OCI-LY1 (cell line): ENCODE data around the gene PCSK4.

ENCODE experiments used
- H2AFZ ChIP-seq: fragments of 200-600 bp; sonication (generic), shearing (Covaris generic); 2 replicates; pipeline ENCODE4 v1.6.0; 2014; ENCODE audit warnings: antibody characterized with exemption, mild to moderate bottlenecking, low read length
- H3F3A ChIP-seq: fragments of 200-600 bp; sonication (generic), shearing (Covaris generic); 2 replicates; pipeline ENCODE4 v1.6.0; 2014; ENCODE audit warnings: mild to moderate bottlenecking, antibody characterized with exemption, low read length, moderate library complexity; ENCODE audit not compliant: insufficient read depth
- H3K27ac ChIP-seq: fragments of 200-600 bp; sonication (generic); 2 replicates; pipeline ENCODE4 v1.5.1; 2014; ENCODE audit warnings: low read length, mixed run types, mild to moderate bottlenecking, low read depth; ENCODE audit not compliant: poor library complexity, severe bottlenecking
- H3K27me3 ChIP-seq: fragments of 200-600 bp; sonication (generic); 2 replicates; pipeline ENCODE4 v1.6.0; 2014; ENCODE audit warnings: antibody characterized with exemption, mild to moderate bottlenecking, low read length, moderate library complexity; ENCODE audit not compliant: insufficient read depth
- H3K36me3 ChIP-seq: fragments of 200-600 bp; sonication (generic); 2 replicates; pipeline ENCODE4 v1.6.1; 2014; ENCODE audit warnings: mild to moderate bottlenecking, antibody characterized with exemption, low read length, moderate library complexity, mixed read lengths; ENCODE audit not compliant: insufficient read depth
- H3K4me1 ChIP-seq: fragments of 200-600 bp; sonication (generic); 2 replicates; pipeline ENCODE4 v1.5.1; 2014; ENCODE audit warnings: mild to moderate bottlenecking, low read length, moderate library complexity; ENCODE audit not compliant: insufficient read depth, severe bottlenecking
- H3K4me2 ChIP-seq: fragments of 200-600 bp; sonication (generic), shearing (Covaris generic); 2 replicates; pipeline ENCODE4 v1.6.1; 2014; ENCODE audit warnings: low read length
- H3K4me3 ChIP-seq: fragments of 200-600 bp; sonication (generic); 2 replicates; pipeline ENCODE4 v1.5.1; 2014; ENCODE audit warnings: low read length, low read depth, mild to moderate bottlenecking, mixed read lengths; ENCODE audit not compliant: poor library complexity, severe bottlenecking
- H3K79me2 ChIP-seq: fragments of 200-600 bp; shearing (Covaris generic); 2 replicates; pipeline ENCODE4 v1.6.1; 2016; ENCODE audit warnings: mixed run types, low read length, mixed read lengths; ENCODE audit not compliant: insufficient read depth
- H3K9ac ChIP-seq: fragments of 200-600 bp; sonication (generic), shearing (Covaris generic); 2 replicates; pipeline ENCODE4 v1.6.1; 2014; ENCODE audit warnings: mild to moderate bottlenecking, low read length, mixed read lengths
- H3K9me2 ChIP-seq: fragments of 200-600 bp; sonication (generic), shearing (Covaris generic); 2 replicates; pipeline ENCODE4 v1.6.1; 2014; ENCODE audit warnings: low read depth, mild to moderate bottlenecking, low read length, mixed read lengths
- H3K9me3 ChIP-seq: fragments of 200-600 bp; shearing (Covaris generic); 2 replicates; pipeline ENCODE4 v1.6.1; 2014; ENCODE audit warnings: low read length, mixed read lengths
- H4K20me1 ChIP-seq: fragments of 200-600 bp; sonication (generic), shearing (Covaris generic); 2 replicates; pipeline ENCODE4 v1.6.0; 2016; ENCODE audit warnings: mild to moderate bottlenecking, low read length; ENCODE audit not compliant: insufficient read depth
- CTCF ChIP-seq: fragments of 200-600 bp; sonication (generic), shearing (Covaris generic); IDR thresholded peaks from 2 replicates; pipeline ENCODE4 v1.5.1; 2017; ENCODE audit warnings: mild to moderate bottlenecking, antibody characterized with exemption, low read length, moderate library complexity, mixed read lengths
- EZH2 ChIP-seq: fragments of 200-600 bp; sonication (generic), shearing (Covaris generic); IDR thresholded peaks from 2 replicates; pipeline ENCODE4 v1.8.0; 2017; ENCODE audit warnings: borderline replicate concordance, mixed run types, mild to moderate bottlenecking, antibody characterized with exemption, low read length, moderate library complexity, mixed read lengths

The PCSK4 gene

GRCh38 chr19:1508507-1508856 lies 18.3 kb upstream of the PCSK4 start:
- no peak overlapping the region for H3K27ac ChIP-seq
- no peaks in the 10 kb centered on the region for H3K36me3 ChIP-seq
- no peaks in the 10 kb centered on the region for H3K4me1 ChIP-seq
- no peak overlapping the region for H3K4me2 ChIP-seq
- no peaks in the 10 kb centered on the region for H3K9me2 ChIP-seq
- H4K20me1 ChIP-seq: no peaks in the 10 kb centered on the region
- H3K79me2 ChIP-seq: no peaks in the 10 kb centered on the region
- H3K9me3 ChIP-seq: no peaks in the 10 kb centered on the region
- TF ChIP-seq CTCF (no peak), EZH2 (no peak)
- peaks cover 5% of the 10 kb centered on the region for H3K27me3 ChIP-seq
- H2AFZ ChIP-seq: no peak overlapping the region
- H3K9ac ChIP-seq: no peak overlapping the region
- H3F3A ChIP-seq: no peaks in the 10 kb centered on the region
- H3K4me3 ChIP-seq: no peak overlapping the region

- Histone ChIP-seq H3K79me2 (no peaks in the 10 kb centered on the region), H3K9ac (no peak overlapping the region), H3F3A (no peaks in the 10 kb centered on the region), H3K27ac (no peak overlapping the region), H3K36me3 (no peaks in the 10 kb centered on the region), H3K4me1 (no peaks in the 10 kb centered on the region), H3K9me2 (no peaks in the 10 kb centered on the region), H3K9me3 (no peaks in the 10 kb centered on the region), H3K27me3 (peaks cover 5% of the 10 kb centered on the region), H4K20me1 (no peaks in the 10 kb centered on the region), H2AFZ (no peak overlapping the region), H3K4me3 (no peak overlapping the region), H3K4me2 (no peak overlapping the region)
- TF ChIP-seq EZH2 (no peak), CTCF (no peak)
Measured at GRCh38 chr19:1507763-1508506, 17.8 kb upstream of the PCSK4 start.

- Histone ChIP-seq H3K79me2 (no peaks in the 10 kb centered on the region), H3K9ac (no peak overlapping the region), H3K27me3 (peaks cover 5% of the 10 kb centered on the region), H3K4me1 (no peaks in the 10 kb centered on the region), H2AFZ (no peak overlapping the region), H3F3A (no peaks in the 10 kb centered on the region), H3K9me2 (no peaks in the 10 kb centered on the region), H3K4me2 (no peak overlapping the region), H3K36me3 (no peaks in the 10 kb centered on the region), H3K4me3 (no peak overlapping the region), H3K27ac (no peak overlapping the region), H3K9me3 (no peaks in the 10 kb centered on the region), H4K20me1 (no peaks in the 10 kb centered on the region)
- TF ChIP-seq EZH2 (no peak), CTCF (no peak)
Measured at GRCh38 chr19:1507192-1507660, 17.1 kb upstream of the PCSK4 start.
